Glomerular visceral epithelial cell (primary cell): Measurements from ENCODE around the gene SLC25A21.
"Not testable (repeated sequence)": the region's sequence is repeated elsewhere in the genome, so short reads cannot be mapped to it uniquely, and the experiment has no call there.

Source experiments
- DNase-seq: peaks from one replicate; pipeline ENCODE4 v3.0.0-alpha.2; 2016; ENCODE audit errors: extremely low spot score

The SLC25A21 gene

DNA sequence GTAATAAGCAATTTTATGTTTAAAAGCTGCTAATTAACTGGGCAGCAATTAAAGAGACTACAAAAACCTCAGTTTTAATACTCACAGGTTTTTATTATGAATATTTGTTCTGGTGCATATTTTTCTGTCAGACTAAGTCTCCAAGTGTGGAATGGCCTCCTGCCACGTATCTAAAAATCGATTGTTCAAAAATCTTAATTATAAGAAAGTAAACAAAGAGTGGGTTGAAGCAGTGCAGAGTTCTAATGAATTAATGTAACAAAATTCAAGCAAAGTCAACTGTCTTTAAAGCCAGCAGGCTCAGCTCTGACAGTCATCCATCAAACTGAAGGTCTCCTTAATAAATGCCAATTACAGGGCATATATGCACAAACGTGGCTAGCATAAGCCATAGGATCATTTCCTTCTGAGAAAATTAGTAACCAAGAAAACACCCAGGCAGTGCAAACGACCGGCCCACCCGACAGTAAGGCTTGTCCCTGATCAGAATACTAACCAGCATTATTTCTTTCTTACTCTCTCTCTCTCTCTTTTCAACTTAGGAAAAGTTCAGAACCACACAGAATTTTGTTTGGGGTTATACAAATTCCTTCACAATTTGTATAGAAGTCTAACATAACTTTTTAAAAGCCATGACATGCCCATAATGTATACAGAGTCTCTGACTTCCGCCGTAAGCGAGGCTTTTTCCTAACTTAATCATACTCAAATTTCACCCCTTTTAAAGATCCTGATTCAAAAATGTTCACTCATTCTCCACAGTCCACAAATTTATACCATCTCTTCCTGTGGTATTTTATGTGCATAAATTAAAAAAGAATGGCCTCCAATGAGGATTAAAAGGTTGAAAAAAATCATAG, 83.8 kb downstream of the SLC25A21 start:
- no peak for DNase-seq

DNA sequence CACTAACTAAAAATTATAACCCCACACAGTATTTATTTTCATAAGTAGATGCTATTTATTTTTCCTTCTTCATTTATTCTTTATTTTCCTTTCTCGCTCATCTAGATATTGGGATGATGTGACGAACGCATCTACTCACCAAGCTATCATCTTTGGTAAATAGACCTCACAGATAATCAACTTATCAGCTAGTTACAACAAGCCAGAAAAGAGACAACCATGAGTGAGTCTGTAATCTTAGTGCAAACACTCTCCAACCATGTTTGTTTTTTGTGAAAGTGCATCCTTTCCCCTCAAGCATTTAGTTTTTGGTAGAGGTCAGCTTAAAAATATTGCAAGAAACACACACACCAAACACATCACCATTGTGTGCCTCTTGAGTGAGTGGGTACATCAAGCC, 84.9 kb downstream of the SLC25A21 start:
- DNase-seq: no peak

DNA sequence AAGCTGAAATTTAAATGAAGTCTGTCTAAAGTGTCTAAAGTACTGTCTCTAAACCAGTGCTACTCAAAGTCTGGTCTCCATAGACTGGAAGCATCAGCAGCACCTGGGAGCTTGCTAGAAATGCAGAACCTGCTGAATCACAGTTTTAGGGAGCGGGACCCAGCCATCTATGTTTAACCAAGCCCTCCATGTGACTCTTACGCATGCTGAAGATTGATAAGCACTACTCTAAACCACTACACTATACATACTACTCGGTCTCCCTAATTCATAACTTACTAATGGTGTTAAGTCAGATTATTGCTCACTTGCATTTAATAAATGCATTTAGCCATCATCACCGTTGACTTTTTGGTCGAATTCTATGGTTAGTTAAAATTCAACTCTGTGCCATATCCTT, 88.8 kb downstream of the SLC25A21 start:
- DNase-seq: no peak

DNA sequence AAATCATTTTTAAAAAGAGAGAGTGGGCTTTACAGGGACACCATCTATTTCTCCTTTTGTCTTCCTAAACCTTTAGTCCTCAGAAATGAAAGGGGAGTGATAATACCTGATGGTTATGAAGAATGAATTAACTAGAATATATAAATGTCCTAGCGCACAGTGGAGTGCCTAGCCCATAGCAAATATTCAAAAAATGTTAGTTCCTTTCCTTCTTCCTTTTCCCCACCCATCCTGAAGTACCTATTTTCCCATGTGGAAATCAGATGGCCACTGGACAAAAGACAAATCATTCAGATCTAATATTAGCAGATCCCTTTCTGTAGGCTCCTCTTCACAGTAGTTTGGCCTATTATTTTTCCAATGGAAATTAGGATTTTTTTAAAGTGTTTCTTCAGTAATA, 90.0 kb downstream of the SLC25A21 start:
- no peak for DNase-seq

DNA sequence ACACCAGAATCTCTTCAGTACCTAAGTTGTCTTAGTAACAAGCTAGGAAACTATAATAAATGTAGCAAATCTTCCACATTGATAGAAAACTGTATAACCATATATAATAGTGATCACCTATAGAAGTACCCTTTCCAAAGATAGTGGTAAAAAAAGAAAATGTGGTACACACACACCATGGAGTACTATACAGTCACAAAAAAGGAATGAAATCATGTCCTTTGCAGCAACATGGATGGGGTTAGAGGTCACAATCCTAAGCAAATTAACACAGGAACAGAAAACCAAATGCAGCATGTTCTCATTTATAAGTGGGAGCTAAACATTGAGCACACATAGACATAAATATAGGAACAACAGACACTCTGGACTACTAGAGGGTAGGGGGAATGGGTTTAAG, 90.5 kb downstream of the SLC25A21 start:
- no peak for DNase-seq

DNA sequence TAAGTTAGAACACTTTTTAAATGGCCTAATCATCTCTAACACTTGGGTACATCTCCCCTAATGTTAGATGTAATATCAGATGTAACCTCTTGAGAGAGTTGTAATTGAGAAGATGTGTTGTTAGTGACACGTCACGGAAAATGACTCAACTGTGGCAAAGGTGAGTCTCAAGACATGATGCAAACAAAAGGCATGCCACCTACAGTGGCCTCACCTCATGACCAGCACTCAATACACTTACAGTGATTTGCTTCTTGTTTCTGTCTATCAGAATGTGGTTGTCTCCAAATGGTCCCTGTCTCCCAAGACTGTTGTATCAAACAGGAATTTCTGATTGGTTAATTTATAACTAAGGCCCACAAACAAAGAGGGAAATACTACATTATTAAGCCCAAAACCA, 91.2 kb downstream of the SLC25A21 start:
- DNase-seq: peak; percentile 22

DNA sequence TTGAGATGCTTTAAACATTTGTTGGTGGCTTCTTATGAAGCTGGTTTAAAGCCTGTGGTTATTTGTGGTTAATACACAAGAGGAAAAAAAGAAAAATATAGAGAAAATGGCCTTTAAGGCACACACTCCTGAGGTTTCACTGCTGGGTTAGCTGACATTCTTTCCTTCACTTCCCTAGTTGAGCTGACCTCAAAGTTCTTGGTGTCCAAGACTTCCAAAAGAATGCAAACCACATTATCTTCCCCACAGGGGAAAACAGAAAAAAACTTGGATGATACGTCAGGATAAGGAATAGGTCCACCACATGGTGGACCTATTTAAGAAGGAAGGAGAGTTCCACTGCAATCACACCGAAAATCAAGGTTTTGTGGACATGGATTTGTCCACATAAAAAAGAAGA, 94.3 kb downstream of the SLC25A21 start:
- DNase-seq: peak; percentile 58

DNA sequence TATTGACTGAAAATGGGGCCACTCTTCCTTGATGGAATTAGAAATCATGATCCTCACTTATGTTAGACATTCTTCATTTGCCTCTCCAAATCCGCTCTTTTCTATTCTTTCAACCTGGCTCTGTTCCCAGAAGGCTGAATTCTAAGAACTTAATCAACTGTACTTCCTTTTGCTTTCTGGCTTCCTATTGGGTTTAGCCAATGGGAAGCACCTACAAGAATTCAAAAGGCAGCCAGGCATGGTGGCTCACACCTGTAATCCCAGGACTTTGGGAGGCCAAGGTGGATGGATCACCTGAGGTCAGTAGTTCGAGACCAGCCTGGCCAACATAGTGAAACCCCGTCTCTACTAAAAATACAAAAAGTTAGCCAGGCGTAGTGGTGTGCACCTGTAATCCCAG, 98.1 kb downstream of the SLC25A21 start:
- not testable (repeated sequence) for DNase-seq

DNA sequence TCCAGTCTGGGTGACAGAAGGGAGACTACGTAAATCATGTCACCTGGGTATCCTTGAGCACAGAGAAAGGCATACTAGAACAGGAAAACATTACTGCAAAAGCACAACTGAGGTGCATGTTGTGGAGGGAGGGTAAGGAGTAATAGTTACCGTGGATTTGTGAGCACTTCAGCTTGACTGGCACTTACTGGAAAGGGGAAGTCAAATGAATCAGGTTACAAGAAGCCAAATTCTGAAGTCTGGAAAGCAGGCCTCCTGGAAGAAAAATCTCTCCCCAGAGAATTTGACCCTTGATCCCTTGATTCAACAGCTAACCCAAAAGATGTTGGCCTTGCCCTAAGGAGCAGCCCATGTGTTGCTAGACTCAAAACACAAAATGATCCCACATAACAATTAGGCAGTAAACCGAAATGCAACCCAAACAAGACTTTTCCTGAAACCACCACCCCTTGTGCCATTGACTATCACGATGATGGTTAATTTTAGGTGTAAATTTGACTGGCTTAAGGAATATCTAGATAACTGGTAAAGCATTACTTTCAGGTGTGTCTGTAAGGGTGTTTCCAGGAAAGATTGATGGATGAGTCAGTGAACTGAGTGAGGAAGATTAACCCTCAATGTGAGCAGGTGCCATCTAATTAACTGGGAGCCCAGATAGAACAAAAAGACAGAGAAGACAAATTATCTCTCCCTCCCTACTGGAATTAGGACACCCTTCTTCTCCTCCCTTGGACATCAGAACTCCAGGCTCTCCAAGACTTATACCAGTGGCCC, 108.8 kb downstream of the SLC25A21 start:
- DNase-seq: no peak

DNA sequence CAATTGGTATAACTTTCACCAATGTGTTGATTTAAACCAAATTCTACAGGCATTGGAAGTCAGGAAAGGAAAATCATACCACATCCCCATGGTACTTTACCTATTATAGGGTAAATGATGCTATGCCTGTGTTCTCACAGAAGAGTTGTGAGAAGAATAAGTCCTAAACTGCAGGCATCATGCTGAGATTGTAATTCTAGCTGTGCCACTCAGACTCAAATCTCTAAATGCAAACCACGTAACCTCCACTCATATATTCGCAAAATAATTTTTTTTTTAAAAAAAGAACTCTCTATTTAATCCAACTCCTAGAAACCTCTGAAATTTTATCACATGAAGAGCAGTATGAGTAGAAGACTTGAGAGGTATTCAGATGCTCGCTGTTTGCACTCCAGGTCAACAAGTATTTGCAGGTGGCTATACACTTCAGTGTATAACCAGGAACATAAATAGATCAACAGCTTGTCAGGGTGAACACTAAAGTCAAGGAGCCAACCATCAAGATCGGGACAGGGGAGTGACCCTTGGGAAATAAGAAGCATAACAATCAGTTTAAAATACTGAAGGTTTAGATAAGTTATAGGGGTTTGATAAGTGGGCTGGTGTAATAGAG, 110.1 kb downstream of the SLC25A21 start:
- no peak for DNase-seq

DNA sequence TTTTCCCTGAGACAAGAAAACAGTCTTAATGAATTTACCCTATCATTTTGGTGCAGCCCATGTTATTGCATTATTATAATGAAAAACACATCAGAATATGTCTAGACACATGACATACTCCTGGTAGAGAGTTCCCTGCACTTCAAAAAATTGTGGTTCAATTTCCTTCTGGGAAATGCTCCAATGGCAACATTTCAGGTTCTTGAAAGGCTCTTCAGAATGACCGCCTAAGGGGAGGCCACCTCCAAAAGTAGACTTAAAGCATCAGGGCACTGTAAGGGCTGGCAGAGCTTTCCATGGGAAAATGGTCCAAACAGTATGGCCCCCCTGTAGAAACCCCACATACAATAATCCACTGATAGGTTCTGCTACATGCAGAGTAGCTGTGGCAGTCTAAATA, 110.7 kb downstream of the SLC25A21 start:
- DNase-seq: no peak

DNA sequence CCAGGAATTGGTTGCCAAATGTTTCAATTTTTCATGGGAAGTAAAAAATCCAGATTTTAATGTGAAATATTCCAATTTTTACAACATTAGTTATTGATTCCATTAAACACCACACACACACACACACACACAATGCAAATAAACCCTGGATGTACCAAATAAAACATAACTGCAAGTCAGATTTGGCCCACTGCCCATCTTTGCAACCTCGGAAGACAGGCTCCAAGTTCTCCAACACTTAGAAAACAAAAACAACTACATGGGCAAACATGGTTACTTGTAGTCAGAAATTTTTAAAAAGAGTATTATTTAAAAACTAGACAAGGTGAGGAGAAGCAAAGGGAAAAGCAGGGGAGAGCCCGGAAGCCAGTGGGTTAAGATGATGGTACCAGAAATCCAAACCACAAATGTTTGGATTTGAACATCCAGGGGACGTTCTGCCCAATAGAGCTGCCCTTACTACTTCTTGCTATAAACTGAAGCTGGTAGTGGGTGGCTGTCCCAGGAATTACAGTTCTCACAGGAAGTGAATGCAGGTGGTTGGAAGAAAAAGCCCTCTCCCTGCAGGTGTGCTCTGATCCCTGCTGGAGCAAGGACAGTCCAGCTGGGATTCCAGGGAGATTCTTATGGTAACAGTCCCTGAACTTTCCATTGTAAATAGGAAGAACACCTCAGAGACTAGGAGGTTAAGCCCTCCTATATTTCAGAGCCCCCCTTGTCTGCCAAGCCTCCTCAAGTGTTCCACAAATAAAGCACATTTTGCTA, 111.7 kb downstream of the SLC25A21 start:
- DNase-seq: no peak

DNA sequence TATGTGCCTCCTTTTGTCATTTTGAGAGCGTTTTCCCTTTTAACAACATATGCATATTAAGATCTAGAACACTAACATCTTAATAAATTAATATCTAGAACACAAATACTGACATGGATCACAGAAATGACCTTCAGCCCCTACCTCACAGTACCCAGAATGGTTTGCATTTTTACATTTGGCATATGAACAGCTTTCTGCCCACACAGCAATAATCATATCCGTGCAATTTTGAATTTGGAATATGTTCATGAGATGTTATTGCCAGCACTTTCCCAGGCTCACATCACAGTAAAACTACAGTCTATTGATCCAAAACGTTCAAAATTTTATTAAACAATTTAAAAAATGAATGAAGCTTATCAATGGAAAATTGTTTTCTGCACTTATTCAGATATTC, 114.6 kb downstream of the SLC25A21 start:
- no peak for DNase-seq

DNA sequence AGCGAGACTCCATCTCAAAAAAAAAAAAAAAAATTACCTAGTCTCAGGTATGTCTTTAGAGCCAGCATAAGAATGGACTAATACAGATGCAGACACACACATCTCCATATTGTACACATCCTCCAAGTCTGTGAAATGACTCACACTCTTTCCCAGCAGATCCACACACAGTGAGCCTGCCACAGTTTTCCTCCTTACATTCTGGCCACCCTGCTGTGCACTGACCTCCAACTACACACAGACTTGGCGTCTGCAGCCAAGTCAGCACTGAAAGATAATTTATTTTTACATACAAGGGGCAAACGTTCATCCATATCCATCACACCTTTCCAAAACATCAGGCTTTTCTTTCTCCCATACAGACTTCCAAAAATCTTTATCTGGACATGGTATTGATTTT, 115.9 kb downstream of the SLC25A21 start:
- DNase-seq: peak; percentile 19

DNA sequence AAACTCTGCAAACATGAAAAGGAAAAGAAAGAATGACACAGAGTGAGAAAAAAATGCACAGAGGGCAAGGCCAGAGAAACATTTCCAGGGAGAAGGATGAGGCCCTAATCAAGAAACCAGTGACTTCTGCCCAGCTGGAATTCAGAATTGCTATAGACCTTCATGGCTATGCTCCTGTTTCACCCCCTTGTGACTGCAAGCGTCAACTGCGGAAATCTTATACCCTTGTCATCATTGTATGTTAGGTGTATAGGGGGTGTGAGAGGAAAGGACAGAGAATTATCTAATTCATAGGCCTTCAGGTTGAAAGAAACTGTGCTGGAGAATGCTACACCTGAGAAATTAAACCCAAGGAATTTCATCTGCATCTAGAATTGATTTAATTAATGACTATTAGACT, 117.5 kb downstream of the SLC25A21 start:
- DNase-seq: no peak

DNA sequence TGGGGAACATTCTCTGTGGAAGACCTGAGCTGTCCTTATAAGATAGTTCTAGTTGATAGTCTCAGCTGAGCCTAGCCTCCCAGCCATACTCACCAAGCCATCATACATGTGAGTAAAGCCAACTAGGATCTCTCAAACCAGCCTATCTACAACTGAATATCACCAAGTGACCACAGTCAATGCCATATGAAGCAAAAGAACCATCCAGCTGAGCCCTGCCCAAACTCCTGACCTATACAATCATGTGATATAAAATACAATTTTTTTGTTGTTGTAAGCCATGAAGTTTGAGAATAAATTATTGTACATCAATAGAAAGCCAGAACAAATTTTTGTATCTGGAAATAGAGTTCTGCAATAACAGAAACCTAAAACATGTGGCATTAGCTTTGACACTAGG, 118.3 kb downstream of the SLC25A21 start:
- no peak for DNase-seq

DNA sequence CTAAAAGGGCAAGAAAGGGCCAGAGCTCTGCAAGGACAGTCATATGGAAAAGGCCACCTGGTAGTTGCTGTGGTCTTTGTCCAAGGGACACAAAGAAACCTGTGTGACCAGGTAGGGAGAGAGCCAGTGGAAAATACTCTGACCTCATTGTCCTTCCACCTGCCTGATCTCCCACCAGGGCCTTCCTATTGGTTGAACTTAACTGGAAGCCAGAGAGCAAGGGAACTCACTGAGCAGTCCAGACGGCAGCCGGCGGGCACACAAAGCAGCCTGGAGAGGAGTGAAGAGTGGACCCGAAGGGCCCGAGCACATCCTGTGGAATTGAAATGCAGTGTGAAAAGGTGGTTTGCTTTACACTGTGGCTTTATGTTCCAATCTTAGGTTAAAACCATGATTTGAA, 120.7 kb downstream of the SLC25A21 start:
- no peak for DNase-seq

DNA sequence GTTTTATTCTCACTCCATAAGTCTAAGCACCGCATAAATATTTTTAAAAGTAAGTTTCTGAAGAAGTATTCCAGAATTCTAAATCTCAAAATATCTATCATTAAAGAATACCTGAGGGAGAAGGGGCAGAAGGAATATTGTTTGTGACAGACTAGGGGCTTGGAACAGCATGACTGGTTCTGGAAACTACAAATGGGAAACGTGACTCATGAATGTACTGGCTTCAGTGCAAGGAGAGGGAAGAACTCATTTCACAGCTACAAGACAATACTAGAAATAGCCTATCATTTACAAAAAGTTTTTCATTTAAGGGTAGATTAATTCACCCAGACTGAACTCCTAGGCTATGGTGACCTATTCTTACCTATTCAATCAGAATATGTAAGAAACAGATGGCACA, 121.3 kb downstream of the SLC25A21 start:
- DNase-seq: no peak

DNA sequence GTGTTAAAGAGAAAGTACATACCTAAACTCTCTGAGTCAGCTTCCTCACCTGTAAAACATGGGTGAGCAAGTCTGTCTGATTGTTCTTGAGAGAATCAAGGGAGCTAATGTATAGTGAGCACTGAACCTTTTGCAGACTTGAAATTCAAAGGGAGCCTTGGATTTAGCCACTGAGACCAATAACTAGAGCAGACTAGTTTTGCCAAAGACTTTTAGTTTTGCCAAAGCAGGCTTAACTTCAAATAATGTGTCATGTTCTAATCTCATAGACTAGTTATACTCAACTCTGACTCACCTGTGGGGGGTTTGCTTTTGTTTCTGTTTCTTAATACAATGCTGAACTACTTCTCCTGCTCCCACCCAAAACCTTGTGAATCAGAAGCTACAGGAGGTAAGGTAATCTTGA, 123.7 kb downstream of the SLC25A21 start:
- DNase-seq: no peak

DNA sequence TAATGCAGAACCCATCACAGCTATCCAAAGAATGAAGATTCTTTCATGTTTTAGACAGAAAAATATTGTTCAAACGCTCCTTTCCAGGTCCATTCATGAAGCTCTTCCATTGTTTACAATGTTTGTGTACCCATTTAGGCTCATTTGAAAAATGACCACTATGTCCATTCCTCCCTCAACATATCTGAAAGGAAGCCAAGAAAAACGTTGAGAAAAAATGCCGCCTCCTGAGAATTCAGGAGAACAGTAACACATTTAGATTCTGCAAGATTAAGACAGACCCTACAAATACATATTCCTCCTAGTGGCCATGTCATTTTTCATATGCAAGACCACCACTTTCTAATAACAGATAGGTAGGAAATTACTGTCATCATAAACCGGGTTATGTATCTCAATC, 124.4 kb downstream of the SLC25A21 start:
- DNase-seq: no peak

DNA sequence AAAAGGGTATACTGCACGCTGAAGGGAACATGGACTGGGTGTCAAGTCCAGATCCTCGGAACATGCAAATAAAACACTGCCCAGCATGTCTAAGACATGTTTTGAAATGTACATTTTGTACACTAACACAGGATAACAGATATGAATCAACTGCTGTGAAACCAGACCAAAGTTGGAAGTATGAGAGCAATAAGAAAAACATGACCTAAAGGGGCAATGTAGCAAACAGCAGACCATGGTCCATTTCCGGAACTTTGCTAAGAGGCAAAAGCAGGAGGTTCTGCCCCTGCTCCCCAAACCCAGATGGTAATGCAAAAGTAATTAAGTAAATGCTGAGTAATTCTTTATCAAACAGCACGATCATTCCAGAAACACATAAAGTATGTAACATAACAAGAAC, 125.2 kb downstream of the SLC25A21 start:
- DNase-seq: no peak

DNA sequence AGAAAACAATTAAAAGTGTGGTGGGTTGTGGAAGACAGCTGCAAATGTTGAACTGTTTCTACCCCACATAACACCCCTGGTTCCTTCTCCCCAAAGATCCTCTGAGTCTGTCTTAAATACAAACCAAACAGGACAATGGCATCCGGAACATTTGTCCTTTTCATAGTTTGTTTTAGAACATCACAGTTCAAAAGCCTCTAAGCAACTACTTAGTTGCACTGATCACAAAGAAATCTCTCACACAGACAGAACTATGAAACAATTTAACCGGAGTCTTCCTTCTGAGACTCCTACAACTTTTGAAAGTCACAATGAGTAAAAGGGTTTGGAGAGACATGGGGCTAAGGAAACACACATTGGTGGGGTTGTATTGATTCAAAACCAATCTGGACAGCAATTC, 125.6 kb downstream of the SLC25A21 start:
- DNase-seq: no peak
